ENCODE measurements around the gene USHBP1.

DNA sequence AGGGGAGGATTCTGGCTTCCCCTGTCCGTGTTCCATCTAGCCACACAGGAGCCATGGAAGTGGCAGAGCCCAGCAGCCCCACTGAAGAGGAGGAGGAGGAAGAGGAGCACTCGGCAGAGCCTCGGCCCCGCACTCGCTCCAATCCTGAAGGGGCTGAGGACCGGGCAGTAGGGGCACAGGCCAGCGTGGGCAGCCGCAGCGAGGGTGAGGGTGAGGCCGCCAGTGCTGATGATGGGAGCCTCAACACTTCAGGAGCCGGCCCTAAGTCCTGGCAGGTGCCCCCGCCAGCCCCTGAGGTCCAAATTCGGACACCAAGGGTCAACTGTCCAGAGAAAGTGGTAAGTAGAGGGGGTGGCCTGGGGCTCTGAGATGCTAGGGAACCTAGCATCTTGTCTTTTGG, 4.2 kb upstream of the USHBP1 start:
- TF ChIP-seq EZH2 (IDR thresholded peaks at IDR 0.05): no peak
- TF ChIP-seq, protein P1, sequence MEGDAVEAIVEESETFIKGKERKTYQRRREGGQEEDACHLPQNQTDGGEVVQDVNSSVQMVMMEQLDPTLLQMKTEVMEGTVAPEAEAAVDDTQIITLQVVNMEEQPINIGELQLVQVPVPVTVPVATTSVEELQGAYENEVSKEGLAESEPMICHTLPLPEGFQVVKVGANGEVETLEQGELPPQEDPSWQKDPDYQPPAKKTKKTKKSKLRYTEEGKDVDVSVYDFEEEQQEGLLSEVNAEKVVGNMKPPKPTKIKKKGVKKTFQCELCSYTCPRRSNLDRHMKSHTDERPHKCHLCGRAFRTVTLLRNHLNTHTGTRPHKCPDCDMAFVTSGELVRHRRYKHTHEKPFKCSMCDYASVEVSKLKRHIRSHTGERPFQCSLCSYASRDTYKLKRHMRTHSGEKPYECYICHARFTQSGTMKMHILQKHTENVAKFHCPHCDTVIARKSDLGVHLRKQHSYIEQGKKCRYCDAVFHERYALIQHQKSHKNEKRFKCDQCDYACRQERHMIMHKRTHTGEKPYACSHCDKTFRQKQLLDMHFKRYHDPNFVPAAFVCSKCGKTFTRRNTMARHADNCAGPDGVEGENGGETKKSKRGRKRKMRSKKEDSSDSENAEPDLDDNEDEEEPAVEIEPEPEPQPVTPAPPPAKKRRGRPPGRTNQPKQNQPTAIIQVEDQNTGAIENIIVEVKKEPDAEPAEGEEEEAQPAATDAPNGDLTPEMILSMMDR (IDR thresholded peaks at IDR 0.05): no peak
